HCEC 1CT (cell line): ENCODE data around the gene TLR5.

Source experiments
- DNase-seq: peaks from one replicate; pipeline ENCODE4 v3.0.0-alpha.2; 2017

Gene TLR5

GRCh38 chr1:223062177-223062576, 80.9 kb downstream of the TLR5 start:
- no peak for DNase-seq

GRCh38 chr1:223059526-223059925, 83.5 kb downstream of the TLR5 start:
- no peak for DNase-seq
